ENCODE results near the gene CATSPER4.

- TF ChIP-seq ZBTB7A (CRISPR knock-in tag; IDR thresholded peaks at IDR 0.05) (no peak), EZH2 (conservative IDR thresholded peaks at IDR 0.05; ENCODE audit: low read depth, low read length) (no peak), RBFOX2 (IDR thresholded peaks at IDR 0.05; ENCODE audit: low read depth, low read length) (no peak), MTA1 (CRISPR knock-in tag; IDR thresholded peaks at IDR 0.05; ENCODE audit: borderline replicate concordance) (no peak)
- TF ChIP-seq, protein P1, sequence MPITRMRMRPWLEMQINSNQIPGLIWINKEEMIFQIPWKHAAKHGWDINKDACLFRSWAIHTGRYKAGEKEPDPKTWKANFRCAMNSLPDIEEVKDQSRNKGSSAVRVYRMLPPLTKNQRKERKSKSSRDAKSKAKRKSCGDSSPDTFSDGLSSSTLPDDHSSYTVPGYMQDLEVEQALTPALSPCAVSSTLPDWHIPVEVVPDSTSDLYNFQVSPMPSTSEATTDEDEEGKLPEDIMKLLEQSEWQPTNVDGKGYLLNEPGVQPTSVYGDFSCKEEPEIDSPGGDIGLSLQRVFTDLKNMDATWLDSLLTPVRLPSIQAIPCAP (CRISPR knock-in tag; IDR thresholded peaks at IDR 0.05; ENCODE audit: low read depth): no peak
- TF ChIP-seq, protein P2, sequence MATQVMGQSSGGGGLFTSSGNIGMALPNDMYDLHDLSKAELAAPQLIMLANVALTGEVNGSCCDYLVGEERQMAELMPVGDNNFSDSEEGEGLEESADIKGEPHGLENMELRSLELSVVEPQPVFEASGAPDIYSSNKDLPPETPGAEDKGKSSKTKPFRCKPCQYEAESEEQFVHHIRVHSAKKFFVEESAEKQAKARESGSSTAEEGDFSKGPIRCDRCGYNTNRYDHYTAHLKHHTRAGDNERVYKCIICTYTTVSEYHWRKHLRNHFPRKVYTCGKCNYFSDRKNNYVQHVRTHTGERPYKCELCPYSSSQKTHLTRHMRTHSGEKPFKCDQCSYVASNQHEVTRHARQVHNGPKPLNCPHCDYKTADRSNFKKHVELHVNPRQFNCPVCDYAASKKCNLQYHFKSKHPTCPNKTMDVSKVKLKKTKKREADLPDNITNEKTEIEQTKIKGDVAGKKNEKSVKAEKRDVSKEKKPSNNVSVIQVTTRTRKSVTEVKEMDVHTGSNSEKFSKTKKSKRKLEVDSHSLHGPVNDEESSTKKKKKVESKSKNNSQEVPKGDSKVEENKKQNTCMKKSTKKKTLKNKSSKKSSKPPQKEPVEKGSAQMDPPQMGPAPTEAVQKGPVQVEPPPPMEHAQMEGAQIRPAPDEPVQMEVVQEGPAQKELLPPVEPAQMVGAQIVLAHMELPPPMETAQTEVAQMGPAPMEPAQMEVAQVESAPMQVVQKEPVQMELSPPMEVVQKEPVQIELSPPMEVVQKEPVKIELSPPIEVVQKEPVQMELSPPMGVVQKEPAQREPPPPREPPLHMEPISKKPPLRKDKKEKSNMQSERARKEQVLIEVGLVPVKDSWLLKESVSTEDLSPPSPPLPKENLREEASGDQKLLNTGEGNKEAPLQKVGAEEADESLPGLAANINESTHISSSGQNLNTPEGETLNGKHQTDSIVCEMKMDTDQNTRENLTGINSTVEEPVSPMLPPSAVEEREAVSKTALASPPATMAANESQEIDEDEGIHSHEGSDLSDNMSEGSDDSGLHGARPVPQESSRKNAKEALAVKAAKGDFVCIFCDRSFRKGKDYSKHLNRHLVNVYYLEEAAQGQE (IDR thresholded peaks at IDR 0.05; ENCODE audit: borderline replicate concordance in 1 of 2, low read depth in 1 of 2, low read length in 2 of 2): no peak
Measured at GRCh38 chr1:26163684-26164035, 26.7 kb upstream of the CATSPER4 start.
